NB4 (cell line): ENCODE data around the gene GAS2.

Experiments
- DNase-seq: peaks from one replicate; pipeline ENCODE4 v3.0.0; 2010; ENCODE audit warnings: low read depth
- H3K4me3 ChIP-seq: one replicate; pipeline ENCODE4 v1.5.1; 2011; ENCODE audit warnings: mild to moderate bottlenecking, low read depth, low read length, moderate library complexity
- CTCF ChIP-seq: IDR thresholded peaks from one replicate; pipeline ENCODE4 v1.5.1; 2012; ENCODE audit warnings: low read depth, low read length
- MYC ChIP-seq: IDR thresholded peaks from 2 replicates; pipeline ENCODE4 v1.6.1; 2011; ENCODE audit warnings: low read depth, low read length
- POLR2A ChIP-seq: IDR thresholded peaks from 2 replicates; pipeline ENCODE4 v1.6.1; 2011; ENCODE audit warnings: mild to moderate bottlenecking; ENCODE audit not compliant: insufficient read length; ENCODE audit errors: extremely low read depth
- TF ChIP-seq, protein P1 (sequence below): IDR thresholded peaks from 2 replicates; pipeline ENCODE4 v1.6.1; 2011; ENCODE audit warnings: low read depth, low read length

The GAS2 gene

DNA sequence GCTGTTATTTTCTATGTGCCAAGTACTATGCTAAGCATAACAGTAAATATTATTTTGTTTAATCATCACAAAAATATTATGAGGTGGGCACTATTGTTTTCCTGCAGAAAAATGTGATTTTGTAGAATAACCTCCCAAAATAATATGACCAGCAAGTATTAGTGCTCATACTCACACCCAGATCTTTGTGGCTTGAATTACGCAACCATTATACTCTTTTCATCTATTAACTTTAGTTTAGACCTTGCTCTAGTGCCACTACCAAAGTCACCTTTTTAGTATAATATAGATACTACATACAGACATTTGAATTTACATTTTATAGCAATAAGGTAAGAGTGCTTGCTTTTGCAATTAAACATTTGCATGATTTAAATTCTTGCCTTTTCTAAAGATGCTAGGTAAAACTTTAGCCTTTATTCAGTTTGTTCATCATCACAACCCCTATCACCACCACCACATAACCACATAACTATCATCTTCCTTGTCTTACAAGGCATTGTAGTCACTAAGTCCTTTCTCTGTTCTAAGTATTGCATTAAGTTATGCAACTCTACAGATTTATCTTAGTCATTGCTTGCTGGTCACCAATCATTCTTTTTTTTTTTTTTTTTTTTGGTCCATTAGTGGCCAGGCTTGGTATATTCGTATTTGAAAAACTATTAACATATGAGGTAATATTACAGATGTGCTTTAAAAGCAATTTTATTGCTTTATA lies 68.4 kb downstream of the GAS2 start:
- no peak for TF ChIP-seq CTCF
- TF ChIP-seq, protein P1, sequence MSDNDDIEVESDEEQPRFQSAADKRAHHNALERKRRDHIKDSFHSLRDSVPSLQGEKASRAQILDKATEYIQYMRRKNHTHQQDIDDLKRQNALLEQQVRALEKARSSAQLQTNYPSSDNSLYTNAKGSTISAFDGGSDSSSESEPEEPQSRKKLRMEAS: no peak
- no peak for TF ChIP-seq POLR2A
- no peak for TF ChIP-seq MYC
- H3K4me3 ChIP-seq: no peak overlapping the region
- peak; percentile 11 for DNase-seq

DNA sequence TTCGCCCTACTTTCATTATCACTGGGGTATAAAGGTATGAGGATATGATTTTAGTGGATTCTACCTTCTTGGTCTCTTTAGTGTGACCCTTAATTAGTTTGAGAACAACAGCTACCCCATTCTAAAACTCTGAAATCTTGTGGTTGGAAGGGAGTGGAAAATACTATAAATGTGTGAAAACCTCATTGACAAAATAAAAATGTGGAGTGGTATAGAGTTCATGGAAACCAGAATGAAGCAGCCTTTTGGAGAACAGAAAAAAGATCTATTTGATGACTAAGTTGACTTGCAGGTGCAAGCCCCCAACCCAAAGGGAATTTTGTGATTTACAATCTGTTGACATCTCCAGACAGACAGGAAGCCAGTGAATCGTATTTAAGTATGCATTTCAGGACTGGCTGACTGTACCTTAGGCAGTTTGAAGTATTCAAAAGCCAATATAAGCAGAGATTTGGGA lies 75.8 kb downstream of the GAS2 start:
- DNase-seq: no peak
- TF ChIP-seq, protein P1: no peak
- no peak for TF ChIP-seq MYC
- TF ChIP-seq POLR2A: no peak
- no peak for TF ChIP-seq CTCF
- no peak overlapping the region for H3K4me3 ChIP-seq

DNA sequence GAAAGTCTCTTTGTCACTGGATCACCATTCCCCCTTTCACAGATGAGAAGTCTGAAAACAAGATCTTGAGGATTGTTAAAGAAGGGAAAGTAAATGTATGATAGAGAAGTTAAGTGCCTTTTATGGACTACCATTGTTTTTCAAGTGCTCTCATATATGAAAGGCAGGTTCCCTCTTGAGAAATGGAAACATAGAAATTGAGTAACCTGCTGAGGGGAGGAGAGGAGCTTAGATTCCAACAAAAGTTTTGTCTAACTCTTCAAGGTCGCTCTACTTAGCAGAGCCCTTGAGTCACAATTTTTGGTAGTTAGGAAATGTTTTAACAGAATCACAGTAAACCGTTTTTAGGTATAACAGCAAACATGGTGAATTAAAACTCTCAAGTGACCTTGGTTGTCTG lies 83.1 kb downstream of the GAS2 start:
- no peak for DNase-seq
- no peak for TF ChIP-seq CTCF
- no peak for TF ChIP-seq MYC
- TF ChIP-seq POLR2A: no peak
- H3K4me3 ChIP-seq: no peak overlapping the region

DNA sequence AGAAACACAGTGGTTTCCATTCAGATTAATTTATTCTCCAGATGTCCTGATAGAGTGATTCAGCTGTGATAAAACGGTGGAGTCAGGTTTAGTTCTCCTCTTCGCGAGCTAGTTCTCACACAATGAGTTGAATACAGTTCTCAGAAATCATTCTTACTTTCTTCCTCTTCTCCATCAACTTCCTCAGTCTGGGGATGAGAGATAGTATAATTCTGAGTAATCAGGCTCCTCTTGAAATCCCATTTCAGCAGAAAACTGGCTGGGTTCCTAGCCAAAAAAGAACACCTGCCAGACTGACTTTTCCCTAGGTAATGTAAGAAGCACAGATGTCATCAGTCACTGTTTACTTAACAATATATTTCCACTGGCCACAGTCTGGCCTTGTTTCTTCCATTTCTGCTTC lies 86.5 kb downstream of the GAS2 start:
- DNase-seq: no peak
- no peak overlapping the region for H3K4me3 ChIP-seq
- TF ChIP-seq MYC (no peak), POLR2A (no peak), CTCF (no peak)
- TF ChIP-seq, protein P1: no peak

DNA sequence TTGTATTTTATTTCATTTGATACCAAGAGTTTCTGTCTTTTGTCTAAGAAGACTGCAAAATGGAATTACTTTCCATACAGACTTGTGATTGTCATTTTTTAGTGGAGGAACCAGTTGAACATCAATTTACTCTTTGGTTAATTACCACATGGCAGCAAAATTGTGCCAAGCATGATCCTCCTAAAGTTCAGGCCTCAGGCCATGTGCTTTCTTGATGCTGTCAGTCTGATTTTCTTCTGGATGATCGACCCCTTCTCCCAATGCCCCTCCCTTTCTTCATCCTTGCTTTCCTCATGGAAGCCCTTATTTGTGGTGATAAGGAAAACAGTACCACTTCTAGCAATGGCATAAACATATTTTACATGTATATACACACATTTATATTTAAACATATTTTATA lies 87.0 kb downstream of the GAS2 start:
- TF ChIP-seq POLR2A: no peak
- TF ChIP-seq, protein P1: 0 out of 2 replicates have a peak, but pooled peaks have one; percentile 18
- no peak for DNase-seq
- H3K4me3 ChIP-seq: no peak overlapping the region

DNA sequence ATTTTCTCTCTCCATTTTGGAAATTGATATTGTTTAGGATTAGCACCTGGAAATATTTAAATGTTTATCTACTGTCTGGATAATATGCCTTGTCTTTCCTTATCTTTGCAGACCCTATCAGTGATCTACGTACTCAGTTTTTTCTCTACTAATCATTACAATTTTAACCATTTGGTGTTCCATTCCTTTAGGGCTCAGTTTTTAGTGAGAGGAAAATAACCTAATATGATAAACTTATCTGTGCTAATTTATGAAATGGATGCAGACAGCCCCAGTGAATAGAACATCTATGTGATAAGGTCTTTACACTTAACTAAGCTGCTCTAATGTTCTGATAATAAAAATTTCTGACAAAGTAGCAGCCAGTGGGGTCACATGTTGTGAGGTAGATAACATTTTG lies 94.7 kb downstream of the GAS2 start:
- H3K4me3 ChIP-seq: no peak overlapping the region
- DNase-seq: no peak
- TF ChIP-seq, protein P1: no peak
- TF ChIP-seq CTCF: no peak
- TF ChIP-seq MYC: no peak
- TF ChIP-seq POLR2A: no peak
